Stimulated activated CD4-positive, alpha-beta T cell treated with anti-CD3 and anti-CD28 coated beads, Interleukin-12 subunit alpha, Interleukin-12 subunit beta, amount 100 ng/mL, for 24 hours (primary cell): Measurements from ENCODE around the gene PPIF.

Experiments used
- DNase-seq, 2 experiments: peaks; one replicate each; pipeline ENCODE4 v3.0.0-alpha.2; 2020; ENCODE audit warnings: low read depth in 2 of 2

Gene PPIF

GRCh38 chr10:79374312-79375191 lies 27.3 kb downstream of the PPIF start:
- DNase-seq: peak; percentile 53 to 71

DNA sequence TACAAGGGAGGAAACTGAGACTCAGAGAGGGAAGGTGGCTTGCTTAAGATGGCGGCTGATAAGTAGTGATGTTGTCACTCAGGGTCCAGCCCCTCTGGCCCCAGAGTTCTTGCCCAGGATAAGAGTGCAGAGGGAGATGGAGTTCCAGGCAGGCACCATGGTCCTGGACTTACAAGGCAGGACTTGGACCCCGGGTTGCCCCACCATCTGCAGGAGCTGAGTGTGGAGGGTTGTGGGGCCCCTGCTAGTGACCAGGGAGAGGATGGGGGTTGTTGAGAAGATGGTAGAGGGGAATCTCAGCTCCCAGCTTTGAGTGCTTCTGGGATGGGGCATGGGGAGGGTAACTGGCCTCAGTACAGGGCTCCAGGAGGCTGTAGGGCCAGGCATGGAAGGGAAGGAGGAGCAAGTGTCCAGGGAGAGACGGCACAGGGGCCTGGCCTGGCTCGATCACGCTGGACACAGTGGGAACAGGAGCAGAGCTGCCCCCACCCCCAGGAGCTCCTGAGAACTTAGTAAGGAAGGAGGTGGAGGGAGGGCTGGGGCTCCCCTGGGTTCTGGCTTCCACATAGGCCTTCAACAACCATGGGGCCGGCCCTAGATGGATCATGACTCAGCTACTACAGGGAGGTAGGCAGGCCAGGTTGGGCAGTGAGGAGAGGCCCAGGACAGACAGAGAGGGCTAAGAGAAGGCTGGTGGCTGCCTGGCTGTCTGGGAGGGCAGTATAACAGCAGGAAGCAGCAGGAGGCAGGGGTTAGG lies 28.2 kb downstream of the PPIF start:
- no peak for DNase-seq

- DNase-seq: no peak
Observed at GRCh38 chr10:79376078-79376628, 28.9 kb downstream of the PPIF start.

- DNase-seq: no peak
Observed at GRCh38 chr10:79376751-79377556, 29.7 kb downstream of the PPIF start.

DNA sequence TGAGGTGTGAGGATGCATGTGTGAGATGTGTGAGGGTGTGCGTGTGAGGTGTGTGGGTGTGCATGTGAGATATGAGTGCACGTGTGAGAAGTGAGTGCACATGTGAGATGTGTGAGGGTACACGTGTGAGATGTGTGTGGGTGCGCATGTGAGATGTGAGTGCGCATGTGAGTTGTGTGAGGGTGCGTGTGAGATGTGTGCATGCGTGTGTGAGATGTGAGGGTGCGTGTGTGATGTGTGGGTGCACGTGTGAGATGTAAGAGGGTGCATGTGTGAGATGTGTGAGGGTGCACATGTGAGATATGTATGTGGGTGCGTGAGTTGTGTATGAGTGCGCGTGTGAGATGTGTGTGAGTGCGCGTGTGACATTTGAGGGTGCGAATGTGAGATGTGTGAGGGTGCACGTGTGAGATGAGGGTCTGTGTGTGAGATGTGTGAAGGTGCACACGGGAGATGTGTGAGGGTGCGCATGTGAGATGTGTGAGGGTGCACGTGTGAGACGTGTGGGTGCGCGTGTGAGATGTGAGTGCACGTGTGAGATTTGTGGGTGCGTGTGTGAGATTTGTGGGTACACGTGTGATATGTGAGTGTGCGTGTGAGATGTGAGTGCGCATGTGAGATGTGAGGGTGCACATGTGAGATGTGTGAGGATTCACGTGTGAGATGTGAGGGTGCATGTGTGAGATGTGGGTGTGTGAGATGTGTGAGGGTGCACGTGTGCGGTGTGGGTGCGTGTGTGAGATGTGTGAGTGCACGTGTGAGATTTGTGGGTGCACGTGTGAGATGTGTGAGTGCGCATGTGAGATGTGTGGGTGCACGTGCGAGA lies 30.5 kb downstream of the PPIF start:
- no peak for DNase-seq

- no peak for DNase-seq
Observed at GRCh38 chr10:79378383-79378646, 31.0 kb downstream of the PPIF start.

DNA sequence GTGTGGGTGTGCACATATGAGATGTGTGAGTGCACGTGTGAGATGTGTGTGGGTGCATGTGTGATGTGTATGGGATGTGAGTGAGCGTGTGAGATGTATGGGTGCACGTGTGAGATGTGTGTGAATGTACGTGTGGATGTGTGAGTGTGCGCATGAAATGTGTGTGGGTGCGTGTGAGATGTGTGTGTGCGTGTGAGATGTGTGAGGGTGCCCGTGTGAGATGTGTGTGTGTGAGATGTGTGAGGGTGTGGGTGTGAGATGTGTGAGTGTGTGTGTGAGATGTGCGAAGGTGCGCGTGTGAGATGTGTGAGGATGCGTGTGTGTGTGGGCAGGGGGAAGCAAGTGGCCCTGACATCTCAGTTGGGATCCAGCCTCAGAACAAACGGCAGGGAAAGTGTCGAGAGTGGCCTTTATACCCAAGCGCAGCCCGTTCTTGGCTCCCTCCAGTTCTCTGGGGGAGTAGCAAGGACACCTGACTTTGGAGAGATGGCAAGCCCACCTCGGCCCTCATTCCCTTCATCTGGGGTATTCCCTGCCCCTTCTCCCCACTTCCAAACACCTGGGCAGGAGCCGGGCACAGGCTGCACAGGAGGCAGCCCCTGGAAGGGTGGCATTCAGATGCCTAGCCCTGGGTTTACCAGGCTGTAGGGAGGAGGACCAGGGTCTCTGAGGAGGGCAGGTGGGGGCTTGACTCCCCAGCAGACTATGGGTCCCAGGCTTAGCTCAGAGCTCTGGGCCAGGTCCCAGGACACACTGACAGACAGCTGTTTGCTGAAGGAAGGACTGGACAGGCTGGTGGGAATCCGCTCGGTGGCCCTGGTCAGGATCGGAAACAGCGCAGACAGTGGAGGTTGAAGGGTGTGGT lies 31.6 kb downstream of the PPIF start:
- no peak for DNase-seq

DNA sequence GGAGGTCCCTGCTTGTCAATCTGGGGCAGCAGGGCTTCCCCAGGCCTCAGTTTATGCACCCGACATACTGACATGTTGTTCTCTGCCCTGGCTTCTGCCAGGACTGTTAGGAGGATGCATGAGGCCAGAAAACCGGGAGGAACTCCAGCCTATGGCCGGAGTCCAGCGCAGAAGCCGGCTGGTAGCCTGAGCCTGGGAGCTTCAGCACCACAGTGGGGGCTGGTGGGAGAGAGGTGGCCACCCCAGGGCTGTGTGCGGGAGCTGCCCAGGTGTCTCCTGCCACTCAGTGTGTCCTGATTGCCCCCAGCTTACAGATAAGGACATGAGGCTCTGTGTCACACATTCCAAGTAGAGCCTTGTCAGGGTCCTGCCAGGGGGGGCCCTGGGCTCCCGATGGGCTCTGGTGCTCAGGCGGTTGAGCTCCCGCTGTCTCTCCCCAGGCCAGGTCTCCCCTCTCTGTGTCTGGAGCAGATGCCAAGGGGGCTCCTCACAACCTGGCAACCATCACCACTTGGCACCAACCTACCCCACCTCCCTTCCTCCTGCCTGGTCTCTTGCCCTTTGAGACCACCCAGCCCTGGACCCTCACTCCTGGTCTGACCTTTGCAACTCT lies 32.3 kb downstream of the PPIF start:
- DNase-seq: no peak

DNA sequence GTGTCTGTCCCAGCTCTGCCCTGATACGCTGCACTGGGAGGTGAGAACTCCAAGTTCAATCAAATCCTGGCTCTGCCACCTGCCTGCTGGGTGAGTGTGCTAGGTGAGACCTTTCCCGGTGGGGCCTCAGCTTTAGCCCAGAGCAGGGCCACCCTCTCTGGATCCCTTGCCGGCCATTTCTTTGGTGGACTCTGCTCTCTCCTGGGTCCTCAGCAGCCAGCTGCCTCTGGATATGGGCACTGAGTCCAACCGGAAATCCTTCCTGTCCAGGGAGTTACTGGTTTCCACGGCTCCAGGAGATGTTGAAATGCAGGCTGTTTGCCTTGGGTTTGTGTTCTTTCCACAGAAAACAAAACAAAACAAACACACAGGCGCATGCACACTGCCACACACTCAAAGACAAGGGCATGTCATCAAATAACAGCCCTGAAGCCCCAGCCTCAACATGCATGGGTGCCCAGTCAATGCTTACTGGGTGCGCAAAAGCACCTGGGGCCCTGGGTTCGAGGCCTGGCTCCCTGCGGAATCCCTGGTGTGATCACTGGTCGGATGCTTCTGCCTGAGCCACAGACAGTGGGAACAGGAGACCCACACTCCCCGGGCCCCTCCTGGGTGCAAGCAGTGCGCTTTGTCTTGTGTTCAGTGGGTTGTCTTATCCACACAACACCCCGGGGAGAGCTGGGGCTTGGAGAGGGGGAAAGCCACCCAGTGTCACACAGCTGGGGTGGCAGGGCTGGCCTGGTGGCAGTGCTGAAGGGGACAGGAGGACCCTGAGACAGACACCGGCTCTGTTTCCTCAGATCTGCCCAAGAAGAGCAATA lies 33.1 kb downstream of the PPIF start:
- DNase-seq: no peak

DNA sequence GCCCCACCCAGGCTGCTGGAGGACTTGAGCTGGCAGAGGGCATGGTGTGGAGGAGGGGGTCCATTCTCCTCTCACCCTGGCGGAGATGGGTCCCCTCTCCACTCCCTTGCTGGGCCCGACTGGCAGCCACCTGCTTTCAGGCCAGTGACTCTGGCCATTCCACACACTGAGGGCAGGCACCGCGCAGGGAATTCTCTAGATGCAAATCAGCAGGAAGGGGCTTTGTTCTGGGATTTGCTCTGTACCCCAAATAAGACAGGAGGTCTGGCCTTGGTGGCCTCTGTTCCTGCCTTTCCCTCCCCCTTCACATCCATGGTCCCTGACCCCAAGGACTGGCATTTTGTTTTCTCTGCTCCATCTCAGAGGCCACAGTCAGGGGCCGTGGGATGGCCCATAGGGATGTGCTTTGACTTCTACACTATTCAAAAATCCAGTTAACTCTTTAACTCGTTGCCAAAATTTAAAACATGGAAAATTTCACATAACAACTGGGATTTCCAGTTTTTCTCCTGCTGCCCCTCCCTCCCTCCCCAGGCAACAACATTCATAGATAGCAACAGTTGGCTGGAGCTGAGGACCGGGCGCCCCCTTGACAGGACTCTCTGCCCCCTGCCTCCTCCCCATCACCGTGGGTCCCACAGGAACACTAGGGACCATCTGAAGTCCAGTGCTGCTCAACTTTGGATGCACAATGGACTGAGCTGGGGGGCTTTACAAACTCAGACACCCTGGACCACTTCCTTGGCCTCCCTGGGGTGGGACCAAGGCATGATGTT lies 33.9 kb downstream of the PPIF start:
- DNase-seq: no peak

DNA sequence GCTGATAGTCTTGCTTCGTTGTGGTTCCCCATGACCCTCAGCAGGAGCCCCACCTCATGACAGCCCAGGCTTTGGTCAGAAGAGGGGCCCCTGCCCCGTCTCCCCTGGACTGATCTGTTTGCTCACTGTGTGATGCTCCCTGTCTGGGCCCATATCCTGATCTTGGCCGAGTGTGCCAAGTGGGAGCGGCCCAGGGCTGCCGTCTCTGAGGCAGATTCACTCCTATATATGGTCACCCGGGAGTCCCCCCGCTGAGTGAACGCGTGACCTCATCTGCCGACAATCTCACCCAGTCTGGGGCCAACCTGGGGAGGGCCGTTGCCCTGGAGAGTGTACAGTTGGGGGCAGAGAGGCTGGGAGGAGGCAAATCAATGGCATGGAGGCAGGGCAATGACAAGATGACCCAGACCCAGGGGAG lies 34.5 kb downstream of the PPIF start:
- no peak for DNase-seq

- DNase-seq: no peak
Observed at GRCh38 chr10:79382491-79382941, 35.2 kb downstream of the PPIF start.

DNA sequence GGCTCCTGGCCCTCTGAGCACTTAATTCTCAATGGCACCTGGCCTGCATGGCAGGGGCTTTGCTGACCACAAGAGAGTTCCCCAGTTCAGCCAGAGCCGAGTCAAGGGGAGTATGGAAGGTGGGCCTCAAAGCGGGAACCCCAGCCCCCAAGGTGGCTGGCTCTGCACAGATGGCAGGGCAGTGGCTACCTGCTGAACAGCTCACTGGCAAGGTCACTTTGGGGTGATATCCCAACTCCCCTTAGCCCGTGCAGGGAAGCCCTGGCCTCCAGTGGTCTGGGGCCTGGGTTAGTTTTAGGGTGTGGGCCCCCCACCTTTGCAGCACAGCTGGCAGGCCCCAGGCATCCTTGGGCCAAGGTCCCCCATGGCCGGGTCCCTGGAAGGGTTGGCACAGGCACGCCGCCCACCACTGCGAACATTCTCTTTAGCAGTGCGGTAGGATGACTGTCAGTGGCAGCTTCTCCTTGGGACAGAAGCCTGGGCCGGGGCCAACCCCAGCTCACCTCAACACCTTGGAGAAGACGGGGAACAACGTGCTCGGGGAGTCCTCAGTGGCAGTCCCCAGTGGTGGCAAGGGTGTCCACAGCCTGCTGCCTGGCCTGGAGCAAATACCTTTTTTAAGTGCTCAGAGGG lies 36.8 kb downstream of the PPIF start:
- DNase-seq: no peak

DNA sequence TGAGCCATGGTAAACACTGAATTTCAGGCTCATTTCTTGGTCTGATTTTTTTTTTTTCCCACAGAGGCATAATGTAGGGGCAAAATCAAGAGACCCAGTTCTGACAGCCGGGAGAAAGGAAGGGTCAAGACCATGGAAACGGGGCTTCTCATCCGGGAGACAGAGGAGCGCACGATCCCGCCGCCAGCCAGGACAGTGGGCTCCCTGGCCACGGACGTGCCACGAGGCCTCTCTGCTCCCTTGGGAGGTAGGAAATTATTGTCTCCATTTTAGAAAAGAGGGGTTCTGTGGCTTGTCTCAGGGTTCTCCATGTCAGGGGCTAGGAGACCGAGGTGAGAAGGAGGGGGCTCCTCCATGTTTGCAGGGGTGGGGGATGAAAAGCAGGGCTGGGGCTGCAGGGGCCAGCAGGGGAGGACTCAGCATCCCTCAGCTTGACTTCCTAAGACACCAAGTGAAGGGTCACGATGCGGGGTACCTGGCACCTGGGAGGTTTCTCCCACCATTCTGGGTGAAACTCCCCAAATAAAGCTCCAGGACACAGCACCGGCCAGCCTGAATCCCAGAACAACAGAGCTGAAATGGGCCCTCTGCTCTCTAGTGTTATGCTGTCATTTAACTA lies 37.6 kb downstream of the PPIF start:
- no peak for DNase-seq

- DNase-seq: no peak
Observed at GRCh38 chr10:79385392-79385795, 38.1 kb downstream of the PPIF start.

DNA sequence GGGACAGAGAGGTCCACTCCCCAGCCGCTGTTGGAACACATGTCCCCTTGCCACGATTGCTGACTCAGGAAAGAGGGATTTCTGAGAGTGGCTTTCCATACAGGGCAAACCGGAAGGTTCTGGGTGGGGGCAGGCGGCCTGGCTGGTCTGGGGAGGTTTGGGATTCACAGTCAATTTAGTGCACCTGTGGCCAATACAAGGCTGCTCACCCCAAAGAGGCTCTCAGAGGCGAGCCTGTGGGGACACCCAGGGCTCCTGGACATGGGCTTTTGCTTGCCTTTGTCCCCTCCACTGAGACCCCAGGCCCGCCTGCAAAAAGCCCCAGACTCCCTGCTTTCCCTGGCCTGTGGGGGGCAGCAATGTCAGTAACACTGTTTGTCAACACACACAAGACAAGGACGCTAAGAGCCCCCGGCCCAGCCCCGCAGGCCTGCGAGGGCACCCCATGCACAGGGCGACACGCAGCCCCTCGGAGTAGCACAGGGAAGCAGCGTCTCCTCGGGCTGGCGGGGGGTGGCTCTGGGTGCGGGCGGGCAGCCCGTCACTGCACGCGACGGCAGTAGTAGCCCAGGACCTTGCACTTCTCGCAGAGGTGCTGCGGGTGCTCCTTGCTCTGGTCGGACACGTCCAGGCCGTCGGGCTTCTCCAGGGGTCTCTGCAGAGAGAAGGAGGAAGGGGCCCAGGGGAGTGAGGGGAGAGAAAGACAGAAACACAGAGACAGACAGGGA lies 38.7 kb downstream of the PPIF start:
- no peak for DNase-seq
